Sciatic nerve (tissue), 2 donors: Measurements from ENCODE around the gene GNAO1. TPM values are rescaled to one million over a fixed set of nuclear protein-coding genes. Genes with fewer than 3 reads are reported as not detected.
A peak's percentile ranks its signal among the peaks of the same experiment; 100 is the strongest.

Experiments
- ATAC-seq: fragments of 200-7000 bp; cut with Tn5 transposase; one replicate; pipeline ENCODE4 v1.9.1; 2020; ENCODE audit warnings: mild to moderate bottlenecking, moderate library complexity
- DNase-seq: peaks from one replicate; pipeline ENCODE4 v3.0.0-alpha.2; 2020; ENCODE audit warnings: low spot score
- intact Hi-C: fragments of 100-400 bp; cut with DNase I; formaldehyde crosslinking; loops from one replicate; pipeline ENCODE4 v1.14.2; 2022
- total RNA-seq: library from RNA; stranded (reverse); fragmentation: NEBNext Ultra II Directional; extraction: Animal tissue kit (Norgen Biotek cat#: 25700); gene quantifications from one replicate; pipeline ENCODE4 v1.2.1, GENCODE V29; 2021
- donor health status: DM: no; HTN: no; CAD: no.
- donor health status: DM: no; HTN: no; CAD: no.

The GNAO1 gene
- total RNA-seq, 1 donor from 2014 or later, result 7.9 TPM

- DNase-seq, result no peak
- intact Hi-C loops, result no loop called here
- no peak for ATAC-seq
Observed at GRCh38 chr16:56228476-56228875, 37.2 kb downstream of the GNAO1 start.

- intact Hi-C loops, result no loop called here
- ATAC-seq, result no peak
- no peak for DNase-seq
Observed at GRCh38 chr16:56233795-56234566, 42.7 kb downstream of the GNAO1 start.

- intact Hi-C loops, result no loop called here
- ATAC-seq (no peak), DNase-seq (no peak)
Observed at GRCh38 chr16:56234737-56235136, 43.4 kb downstream of the GNAO1 start.

- peak; percentile 91 for ATAC-seq
- intact Hi-C loops, result no loop called here
- DNase-seq, result no peak
Observed at GRCh38 chr16:56237451-56237930, 46.2 kb downstream of the GNAO1 start.

- peak; percentile 48 for ATAC-seq
- intact Hi-C loops, result no loop called here
Observed at GRCh38 chr16:56238188-56238587, 46.9 kb downstream of the GNAO1 start.

GRCh38 chr16:56241596-56241995, 50.3 kb downstream of the GNAO1 start:
- no peak for DNase-seq
- no peak for ATAC-seq
- intact Hi-C loops, result no loop called here

More at GRCh38 chr16:56238188-56238587, 46.9 kb downstream of the GNAO1 start:
- DNase-seq, result no peak

GRCh38 chr16:56242740-56243139, 51.5 kb downstream of the GNAO1 start:
- DNase-seq (no peak), ATAC-seq (no peak)
- intact Hi-C loops, result no loop called here

GRCh38 chr16:56244612-56245011, 53.3 kb downstream of the GNAO1 start:
- no peak for ATAC-seq
- no peak for DNase-seq
- intact Hi-C loops, result no loop called here

- DNase-seq, result no peak
- intact Hi-C loops, result no loop called here
- no peak for ATAC-seq
Observed at GRCh38 chr16:56245197-56245596, 53.9 kb downstream of the GNAO1 start.

- peak; percentile 92 for ATAC-seq
- intact Hi-C loops, result no loop called here
- no peak for DNase-seq
Observed at GRCh38 chr16:56246051-56246817, 54.9 kb downstream of the GNAO1 start.

GRCh38 chr16:56247018-56247417, 55.7 kb downstream of the GNAO1 start:
- no peak for DNase-seq
- intact Hi-C loops, result no loop called here
- no peak for ATAC-seq

GRCh38 chr16:56247808-56248207, 56.5 kb downstream of the GNAO1 start:
- DNase-seq, result no peak
- no peak for ATAC-seq
- intact Hi-C loops, result no loop called here

GRCh38 chr16:56252835-56253234, 61.5 kb downstream of the GNAO1 start:
- intact Hi-C loops, result no loop called here
- DNase-seq (no peak), ATAC-seq (peak; percentile 77)

GRCh38 chr16:56255904-56256303, 64.6 kb downstream of the GNAO1 start:
- DNase-seq (no peak), ATAC-seq (no peak)
- intact Hi-C loops, result no loop called here

GRCh38 chr16:56257239-56257638, 66.0 kb downstream of the GNAO1 start:
- DNase-seq, result peak; percentile 81

GRCh38 chr16:56257666-56258342, 66.5 kb downstream of the GNAO1 start:
- peak; percentile 84 for ATAC-seq
- intact Hi-C loops, result no loop called here
- no peak for DNase-seq

More at GRCh38 chr16:56257239-56257638, 66.0 kb downstream of the GNAO1 start:
- peak; percentile 75 for ATAC-seq
- intact Hi-C loops, result no loop called here

GRCh38 chr16:56258508-56259424, 67.5 kb downstream of the GNAO1 start:
- DNase-seq (no peak), ATAC-seq (peak; percentile 13)
- intact Hi-C loops, result no loop called here

GRCh38 chr16:56259425-56259779, 68.1 kb downstream of the GNAO1 start:
- DNase-seq, result no peak
- ATAC-seq, result no peak
- intact Hi-C loops, result no loop called here
